GM18511 (cell line): ENCODE measurements around the gene ALOXE3.

Source experiments
- ATAC-seq: cut with Tn5 transposase; IDR thresholded peaks from one replicate; pipeline ENCODE4 v1.9.1; 2021; ENCODE audit warnings: mild to moderate bottlenecking, moderate library complexity; ENCODE audit not compliant: unreplicated experiment

Gene ALOXE3

GRCh38 chr17:8117980-8118768 lies at the start of gene ALOXE3:
TSS of gene ALOXE3 (minus strand) at chr17:8118514. CDS start at chr17:8117990, 524 bp downstream.
- no peak for ATAC-seq

GRCh38 chr17:8167526-8167925 lies 49.2 kb upstream of the ALOXE3 start:
- no peak for ATAC-seq

GRCh38 chr17:8166731-8167130 lies 48.4 kb upstream of the ALOXE3 start:
- ATAC-seq = no peak

- ATAC-seq = no peak
Measured at GRCh38 chr17:8164815-8165131, 46.5 kb upstream of the ALOXE3 start.

- no peak for ATAC-seq
Measured at GRCh38 chr17:8163978-8164814, 45.9 kb upstream of the ALOXE3 start.

- peak; percentile 16 for ATAC-seq
Measured at GRCh38 chr17:8162997-8163977, 45.0 kb upstream of the ALOXE3 start.

GRCh38 chr17:8162233-8162996 lies 44.1 kb upstream of the ALOXE3 start, which contains the start of gene VAMP2:
TSS of gene VAMP2 (minus strand) at chr17:8162948. CDS start at chr17:8162879, 69 bp downstream.
- peak; percentile 63 for ATAC-seq

- ATAC-seq = no peak
Measured at GRCh38 chr17:8161289-8162232, 43.2 kb upstream of the ALOXE3 start.

GRCh38 chr17:8160741-8161221 lies 42.5 kb upstream of the ALOXE3 start:
- no peak for ATAC-seq

- ATAC-seq = no peak
Measured at GRCh38 chr17:8160224-8160577, 41.9 kb upstream of the ALOXE3 start.

- ATAC-seq = no peak
Measured at GRCh38 chr17:8159459-8160223, 41.3 kb upstream of the ALOXE3 start.

- ATAC-seq = no peak
Measured at GRCh38 chr17:8159032-8159400, 40.7 kb upstream of the ALOXE3 start.

- no peak for ATAC-seq
Measured at GRCh38 chr17:8158267-8159031, 40.1 kb upstream of the ALOXE3 start.

GRCh38 chr17:8156246-8156992 lies 38.1 kb upstream of the ALOXE3 start:
- ATAC-seq = peak; percentile 83

- ATAC-seq = peak; percentile 0
Measured at GRCh38 chr17:8155996-8156245, 37.6 kb upstream of the ALOXE3 start.

GRCh38 chr17:8155231-8155995 lies 37.1 kb upstream of the ALOXE3 start:
- ATAC-seq = no peak
